GM19463 (cell line): Measurements from ENCODE around the gene LRRN2.

ENCODE experiments used
- ATAC-seq: cut with Tn5 transposase; IDR thresholded peaks from one replicate; pipeline ENCODE4 v1.9.1; 2021; ENCODE audit warnings: mild to moderate bottlenecking, moderate library complexity; ENCODE audit not compliant: unreplicated experiment

The LRRN2 gene

DNA sequence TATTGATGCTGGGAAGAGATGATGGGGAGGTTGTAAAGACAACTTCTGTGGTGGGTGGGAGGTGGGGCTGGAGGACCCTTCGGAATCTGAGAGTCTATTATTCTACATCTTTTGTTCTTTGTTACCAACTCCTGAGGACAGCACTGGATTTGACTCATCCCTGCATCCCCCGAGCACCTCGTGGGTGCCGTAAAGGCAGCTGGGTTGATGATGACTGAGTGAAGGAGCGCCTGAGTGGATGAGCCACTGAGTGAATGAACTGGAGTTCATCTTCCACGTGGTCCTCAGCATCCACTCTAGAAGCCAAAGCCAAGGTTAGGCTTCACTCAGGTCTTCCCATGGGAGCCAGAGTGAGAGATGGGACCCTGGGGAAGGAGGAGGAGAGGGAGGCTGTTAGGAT, 77.6 kb downstream of the LRRN2 start:
- ATAC-seq = no peak

DNA sequence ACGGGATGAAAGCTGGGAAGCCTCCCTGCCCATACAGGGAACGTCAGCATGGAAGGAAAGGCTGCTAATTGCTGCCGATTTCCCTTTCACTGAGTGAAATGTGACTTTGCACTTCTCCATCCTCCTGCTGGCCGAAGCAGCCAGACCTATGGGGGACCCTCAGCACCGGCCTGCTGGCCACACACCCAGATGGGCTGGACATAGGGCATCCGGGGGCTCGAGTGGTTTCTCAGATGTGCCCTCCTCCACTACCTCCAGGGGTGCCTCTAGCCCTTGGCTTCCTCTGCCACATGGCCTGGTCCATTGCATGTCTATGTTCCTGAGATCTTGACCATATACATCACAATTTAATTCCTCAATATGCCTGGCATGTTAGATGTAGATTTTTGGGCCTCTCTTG, 79.7 kb downstream of the LRRN2 start:
- no peak for ATAC-seq

DNA sequence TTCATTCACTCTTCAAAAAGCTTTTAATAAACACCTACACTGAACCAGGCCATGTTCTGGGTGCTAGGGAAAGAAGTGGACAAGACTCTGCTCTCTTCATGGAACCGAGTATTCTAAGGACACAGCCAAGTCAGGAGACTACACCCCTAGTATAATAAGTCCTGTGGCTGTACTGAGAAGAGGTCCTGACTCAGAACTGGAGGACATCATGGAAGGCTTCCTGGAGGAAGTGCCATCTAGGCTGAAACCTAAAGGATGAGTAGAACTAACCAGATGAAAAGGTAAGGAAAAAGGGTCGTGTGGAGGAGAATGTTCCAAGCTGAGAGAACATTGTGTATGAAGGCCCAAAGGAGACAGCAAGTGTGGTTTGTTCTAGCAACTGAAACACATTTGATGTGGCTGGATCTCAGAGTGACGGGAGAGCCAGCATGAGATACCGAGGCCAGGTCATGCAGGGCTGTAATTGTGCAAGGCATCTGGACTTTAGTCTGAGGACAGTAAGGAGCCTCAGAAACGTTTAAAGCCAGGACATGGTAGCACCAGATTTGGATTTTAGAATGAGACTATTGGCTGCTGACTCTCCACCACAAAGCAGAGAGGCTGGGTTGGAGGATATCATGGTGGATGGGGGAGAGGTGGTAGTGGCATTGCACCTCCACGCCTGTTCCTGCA, 82.5 kb downstream of the LRRN2 start:
- no peak for ATAC-seq

DNA sequence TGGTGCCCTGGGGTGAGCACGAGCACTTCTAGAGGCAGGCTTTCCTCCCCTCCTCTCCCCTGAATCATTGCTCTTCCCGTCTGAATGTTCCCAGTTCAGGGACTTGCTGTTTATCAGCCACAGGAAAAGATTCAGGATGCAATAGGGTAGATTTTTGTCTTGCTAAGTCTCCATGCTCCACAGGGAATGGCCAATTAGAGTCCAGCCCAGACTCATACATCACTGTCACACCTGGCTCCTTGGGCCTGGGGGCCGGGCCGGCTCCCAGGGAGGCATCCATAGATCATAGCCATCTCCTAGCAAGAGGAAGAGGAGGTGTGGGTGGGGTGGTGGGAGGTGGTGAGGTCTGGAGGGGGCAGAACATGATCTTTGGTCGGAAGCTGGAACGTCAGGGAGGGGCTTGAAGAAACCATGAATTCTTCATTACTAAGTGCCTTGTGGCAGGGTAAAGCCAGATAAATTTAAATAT, 83.4 kb downstream of the LRRN2 start:
- ATAC-seq = no peak

DNA sequence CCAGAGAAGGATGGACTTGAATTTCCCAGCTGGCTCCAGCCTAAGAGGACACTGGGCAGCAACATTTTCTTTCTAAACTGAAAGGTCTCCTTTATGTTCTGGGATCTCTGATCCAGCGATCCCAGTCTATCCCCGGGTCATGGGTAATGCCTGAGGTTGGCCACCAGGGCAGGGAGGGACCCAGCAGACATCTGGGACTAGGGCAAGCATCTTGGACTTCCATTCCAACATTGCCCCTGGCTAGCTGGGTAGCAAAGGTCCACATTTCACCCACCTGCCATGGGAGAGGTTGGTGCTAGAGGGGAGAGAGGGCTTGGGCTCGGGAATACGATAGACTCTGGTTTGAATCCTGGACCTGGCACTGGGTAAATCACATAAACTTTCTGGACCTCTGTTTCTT, 84.6 kb downstream of the LRRN2 start:
- ATAC-seq = no peak

DNA sequence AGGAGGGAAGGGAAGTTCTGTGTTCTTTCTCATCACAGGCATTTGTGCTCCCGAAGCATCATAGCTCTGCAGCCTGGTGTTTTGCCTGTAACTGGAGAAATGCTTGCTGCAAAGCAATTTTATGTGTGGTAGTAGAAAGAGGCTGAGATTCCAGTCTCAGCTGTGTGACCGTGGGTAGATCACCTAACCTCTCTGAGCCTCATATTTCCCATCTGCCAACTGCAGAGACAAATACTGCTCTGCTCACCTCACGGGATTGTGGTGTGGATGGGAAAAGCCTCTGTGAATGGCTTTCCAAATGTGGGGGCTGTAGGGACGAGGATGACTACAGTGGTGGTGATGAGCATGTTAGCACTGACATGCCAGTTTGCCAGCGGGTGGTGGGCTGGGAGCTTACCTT, 85.3 kb downstream of the LRRN2 start:
- ATAC-seq = no peak

DNA sequence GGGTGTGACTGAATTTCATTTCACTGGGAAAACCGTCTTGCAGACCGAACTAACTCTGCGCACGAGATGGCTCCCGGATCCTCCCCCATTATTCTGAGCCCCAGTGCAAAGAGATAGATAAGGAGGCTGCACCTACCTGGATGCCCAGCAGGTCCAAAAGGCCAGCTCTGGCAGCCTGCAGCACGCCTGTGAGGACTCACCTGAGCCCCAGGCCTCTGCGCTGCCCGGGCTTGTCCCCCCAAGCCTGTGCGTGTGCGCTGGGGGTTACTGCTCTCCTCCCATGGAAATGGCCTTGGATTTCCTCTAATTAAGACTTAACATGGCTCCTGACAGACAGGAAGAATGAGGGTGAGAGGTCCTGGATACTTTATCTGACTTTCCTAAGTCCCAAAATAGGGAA, 85.9 kb downstream of the LRRN2 start:
- ATAC-seq = no peak

DNA sequence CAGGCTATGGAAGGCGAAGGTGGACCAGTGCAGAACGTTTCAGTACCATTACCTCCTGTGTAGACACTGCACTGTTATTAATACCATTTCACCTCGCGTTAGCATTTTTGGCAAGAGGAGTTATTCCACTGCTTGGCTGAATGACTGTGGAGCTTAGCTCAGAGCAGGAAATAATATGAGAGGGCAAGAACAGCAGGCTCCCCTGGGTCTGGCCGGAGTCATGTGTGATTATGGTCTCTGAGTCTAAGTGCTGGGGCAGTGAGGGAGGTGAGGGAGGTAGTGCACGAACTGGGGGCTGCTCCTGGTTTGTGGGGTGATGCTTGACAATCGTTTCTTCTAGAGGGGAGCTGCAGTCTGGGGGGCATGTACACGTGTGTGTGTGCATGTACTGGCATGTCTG, 86.4 kb downstream of the LRRN2 start:
- no peak for ATAC-seq

DNA sequence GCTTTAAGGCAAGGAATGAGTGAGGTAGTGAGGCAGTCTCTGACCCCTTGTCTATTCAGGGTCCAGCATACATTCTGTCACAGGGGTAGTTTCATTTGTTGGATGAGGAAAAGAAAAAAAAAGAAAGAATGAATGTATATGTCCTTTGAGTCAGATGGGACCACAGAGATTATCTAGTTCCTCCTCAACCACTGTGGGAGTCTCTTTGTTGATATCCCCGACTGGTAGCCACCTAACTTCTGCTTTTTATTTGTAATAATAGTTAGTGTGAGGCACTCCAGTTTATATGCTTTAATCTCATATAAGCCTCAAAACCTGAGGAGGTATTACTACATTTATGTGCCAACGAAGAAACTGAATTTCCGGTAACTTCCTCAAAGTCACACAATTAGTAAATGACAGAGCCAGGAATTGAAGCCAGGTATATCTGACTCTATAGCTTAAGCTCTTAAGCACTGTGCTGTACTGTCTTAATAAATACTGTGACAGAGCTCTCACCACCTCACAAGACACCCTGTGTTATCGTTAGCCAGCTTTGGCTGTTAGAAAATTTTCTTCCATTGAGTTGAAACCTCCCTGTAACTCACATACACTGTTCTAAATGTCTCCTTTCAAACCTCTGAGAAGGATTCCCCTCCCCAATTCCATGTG, 87.1 kb downstream of the LRRN2 start:
- ATAC-seq = no peak

DNA sequence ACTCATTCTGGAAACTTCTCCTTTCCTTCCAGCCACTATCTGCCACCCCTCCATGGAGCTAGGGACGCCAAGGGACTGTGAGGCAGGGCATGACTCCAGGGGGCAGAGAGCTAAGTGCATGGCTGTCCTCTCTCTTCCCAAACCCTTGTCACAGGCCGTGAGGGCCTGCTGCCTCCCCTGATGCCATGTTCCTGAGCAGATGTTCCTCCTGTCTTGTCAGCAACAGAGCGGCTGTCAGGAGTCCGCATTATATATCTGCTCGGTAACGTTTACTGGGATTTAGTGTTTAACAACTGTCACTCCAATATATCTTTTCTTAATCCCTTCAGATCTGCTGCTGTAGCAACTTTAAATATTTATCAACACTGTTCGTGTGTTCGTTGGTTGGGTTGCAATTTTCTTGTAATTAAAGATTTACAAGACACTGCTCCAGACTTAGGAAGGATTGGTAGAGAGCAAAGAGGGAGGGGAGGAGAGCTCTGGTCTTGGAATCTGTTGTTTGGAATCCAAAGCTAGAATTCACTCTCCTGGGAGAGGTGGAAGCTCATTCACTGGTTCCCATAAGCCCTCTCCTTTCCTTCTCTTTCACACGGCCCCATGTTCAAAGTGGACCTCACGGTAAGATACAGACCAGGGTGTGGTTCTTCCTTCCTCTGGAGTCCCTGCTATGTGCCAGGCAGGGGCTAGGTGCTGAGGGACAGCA, 93.1 kb downstream of the LRRN2 start:
- no peak for ATAC-seq

DNA sequence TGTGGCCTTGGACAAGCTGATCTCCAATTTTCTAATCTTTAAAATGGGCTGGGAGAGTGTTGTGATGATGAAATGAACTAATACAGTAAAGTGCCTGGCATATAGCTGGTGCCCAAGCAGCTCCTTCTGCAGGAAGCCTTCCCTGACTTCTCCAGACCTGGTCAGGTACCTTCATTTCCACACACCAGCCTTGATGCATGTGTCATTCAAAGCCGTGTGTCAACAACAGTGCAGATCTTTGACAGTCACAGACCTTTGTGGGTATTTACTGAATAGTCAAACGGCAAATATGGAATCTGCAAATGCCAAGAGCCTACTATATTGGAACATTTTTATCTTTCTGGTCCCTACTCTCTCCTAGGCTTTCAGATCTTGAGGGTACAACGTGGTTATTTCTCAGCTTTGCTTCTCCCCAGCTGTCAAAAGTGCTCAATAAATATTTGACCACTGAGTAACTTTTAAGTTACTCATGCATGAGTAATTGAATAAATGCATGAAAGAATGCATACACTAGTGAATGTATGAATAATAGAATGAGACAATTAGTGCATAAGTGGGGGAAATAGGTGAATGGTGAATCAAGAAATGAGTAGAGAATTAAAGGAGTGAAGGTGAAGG, 94.0 kb downstream of the LRRN2 start:
- no peak for ATAC-seq

DNA sequence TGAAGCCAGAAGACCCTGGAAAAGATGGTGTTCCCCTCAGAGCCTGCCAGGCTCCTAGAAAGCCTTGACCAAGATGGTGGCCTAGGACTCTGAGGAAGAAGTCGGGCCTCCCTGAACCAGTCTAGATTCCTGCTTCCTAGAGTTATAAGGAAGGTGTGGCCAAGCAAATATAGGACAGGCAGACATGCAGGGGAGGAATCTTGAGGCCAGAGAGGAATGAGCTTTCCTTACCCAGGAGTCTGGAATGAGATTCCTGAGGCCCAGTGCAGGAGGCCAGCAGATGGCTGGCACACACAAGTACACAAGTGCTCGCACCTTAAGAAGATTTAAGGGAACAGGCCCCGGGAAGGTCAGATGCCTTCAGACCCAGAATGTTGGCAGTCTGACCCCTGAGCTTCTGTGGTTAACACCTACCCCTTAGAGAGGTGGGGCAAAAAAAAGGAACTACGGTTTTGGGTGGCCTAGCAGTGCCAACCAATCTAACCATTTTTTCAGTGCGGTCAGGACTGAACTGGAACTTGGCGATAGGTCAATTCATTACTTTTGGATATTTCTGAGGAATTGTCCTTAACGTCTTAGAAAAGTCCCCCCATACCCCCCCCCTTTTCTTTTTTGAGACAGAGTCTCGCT, 96.0 kb downstream of the LRRN2 start:
- ATAC-seq = no peak

DNA sequence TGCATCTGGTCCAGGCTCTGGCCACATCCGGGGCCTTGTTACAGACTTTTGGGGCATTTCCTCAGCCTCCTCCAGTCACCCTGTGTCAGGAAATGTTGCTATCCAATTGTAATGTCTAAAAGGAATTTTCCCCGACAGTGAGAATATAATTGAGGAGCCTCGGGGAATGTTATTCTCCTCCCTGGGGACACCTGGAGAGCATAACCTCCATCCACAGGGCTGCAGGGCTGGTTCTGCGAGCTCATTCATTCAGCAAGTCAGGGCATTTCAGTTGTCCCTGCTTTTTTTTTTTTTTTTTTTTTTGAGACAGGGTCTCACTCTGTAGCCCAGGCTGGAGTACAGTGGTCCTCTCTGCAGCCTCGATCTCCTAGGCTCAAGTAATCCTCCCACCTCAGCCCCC, 96.7 kb downstream of the LRRN2 start:
- ATAC-seq = no peak

DNA sequence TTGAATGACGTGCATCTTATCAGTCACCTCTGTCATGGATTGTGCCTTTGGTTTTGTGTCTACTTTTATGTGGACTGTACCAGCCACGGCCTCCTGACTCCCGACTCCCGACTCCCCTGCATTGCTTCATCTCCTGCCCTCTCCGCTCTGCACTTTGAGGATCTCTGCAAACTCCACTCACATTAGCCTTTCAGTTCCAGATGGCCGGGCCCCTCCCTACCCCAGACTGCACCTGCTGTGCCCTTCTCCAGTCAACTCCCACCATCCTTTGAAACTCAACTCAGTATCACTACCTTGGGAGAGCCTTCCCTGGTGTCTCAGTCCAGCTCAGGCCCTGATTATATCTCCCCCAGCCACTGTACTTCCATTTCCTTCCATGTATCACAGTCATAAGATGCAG, 97.9 kb downstream of the LRRN2 start:
- no peak for ATAC-seq

DNA sequence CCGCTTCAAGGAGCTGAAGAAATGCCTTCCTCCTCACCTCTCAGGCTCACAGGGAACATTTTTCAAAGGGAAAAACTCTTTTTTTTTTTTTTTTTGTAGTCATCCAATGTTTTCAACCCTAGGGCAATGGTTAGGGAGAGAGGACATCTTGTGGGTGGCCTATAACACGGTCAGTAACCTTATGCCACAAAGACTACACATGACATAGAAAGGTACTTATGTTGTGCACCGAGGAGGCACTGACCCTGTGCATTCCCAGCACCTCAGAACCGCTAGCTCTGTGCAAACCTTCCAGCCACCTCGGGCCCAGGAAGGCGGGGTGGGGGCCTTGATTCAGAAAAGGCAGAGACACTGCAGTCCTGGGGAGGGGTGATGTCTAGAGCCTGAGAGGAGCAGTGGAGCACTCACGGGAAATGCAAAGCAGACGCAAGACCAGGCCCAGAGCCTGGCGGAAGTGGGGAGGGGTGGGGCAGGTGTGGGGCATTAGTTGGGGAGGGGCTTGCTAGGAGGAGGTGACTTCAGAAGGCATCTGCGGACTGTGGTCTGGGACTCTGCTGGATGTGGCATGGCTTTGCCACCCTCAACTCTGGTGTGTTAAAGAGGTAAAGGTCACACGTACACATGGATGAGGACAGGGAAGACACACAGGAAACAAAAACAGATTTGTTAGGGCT, 100.7 kb downstream of the LRRN2 start:
- no peak for ATAC-seq

DNA sequence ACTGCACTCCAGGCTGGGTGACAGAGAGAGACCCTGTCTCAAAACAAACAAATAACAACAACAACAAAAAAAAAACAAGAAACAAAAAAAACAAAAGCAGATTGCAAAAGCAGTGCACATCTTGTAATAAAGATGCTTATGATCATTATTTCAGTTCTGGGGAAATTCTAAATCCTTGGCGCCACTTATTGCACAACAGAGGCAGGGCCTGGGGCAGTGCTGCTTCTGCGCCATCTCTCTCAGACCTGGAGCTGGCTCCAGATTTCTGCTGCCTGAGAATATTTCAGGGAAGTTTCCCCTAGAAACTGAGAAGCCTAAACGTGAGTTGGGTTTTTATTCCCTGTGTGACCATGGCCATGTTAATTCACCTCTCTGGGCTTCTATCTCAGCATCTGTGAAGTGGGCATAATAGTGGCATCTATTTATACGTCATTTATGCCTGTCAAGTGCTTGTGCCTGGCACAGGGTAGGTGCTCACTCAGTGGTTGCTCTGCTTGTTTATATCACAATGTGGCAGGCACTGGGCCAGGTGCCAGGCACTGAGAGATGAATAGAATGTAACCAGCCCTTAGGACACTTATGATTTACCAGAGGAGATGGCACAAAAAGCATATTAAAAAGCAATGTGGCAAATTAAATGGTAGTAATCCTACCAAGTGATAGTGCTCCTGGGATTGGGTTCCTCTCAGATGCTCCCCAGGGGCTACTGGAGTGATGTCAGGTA, 101.5 kb downstream of the LRRN2 start:
- ATAC-seq = no peak

DNA sequence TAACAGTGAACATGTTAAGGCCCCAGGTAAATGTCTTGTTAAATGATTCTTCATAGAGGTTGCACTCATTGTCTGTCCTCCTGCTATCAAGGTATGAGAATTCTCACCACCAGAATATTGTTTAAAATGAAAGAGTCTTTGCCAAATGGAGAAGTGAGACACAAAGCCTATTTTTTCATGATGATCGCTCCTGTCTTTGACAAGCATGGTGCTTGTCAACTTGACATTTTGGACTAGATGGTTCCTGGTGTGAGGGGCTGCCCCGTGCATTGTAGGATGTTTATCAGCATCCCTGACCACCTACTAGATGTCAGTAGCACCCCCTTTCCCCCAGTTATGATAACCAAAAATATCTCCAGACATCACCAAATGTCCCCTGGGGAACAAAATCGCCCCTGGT, 103.8 kb downstream of the LRRN2 start:
- no peak for ATAC-seq

DNA sequence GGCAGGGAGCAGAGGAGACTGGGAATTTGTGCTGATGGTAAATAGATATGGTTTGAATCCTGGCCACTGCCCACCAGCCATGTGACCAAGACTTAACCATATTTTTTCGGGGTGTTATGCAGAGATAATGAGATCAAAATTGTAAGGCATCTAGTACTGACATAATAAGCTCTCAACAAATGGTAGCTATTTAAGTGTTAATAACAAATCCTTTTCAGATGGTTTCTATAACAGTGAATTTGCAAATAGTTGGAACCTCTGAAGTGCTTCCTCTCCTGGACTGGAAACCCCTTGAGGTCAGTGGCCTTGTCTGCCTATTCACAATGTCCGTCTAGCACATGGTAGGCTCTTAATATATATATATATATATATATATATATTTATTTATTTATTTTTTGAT, 104.7 kb downstream of the LRRN2 start:
- no peak for ATAC-seq

DNA sequence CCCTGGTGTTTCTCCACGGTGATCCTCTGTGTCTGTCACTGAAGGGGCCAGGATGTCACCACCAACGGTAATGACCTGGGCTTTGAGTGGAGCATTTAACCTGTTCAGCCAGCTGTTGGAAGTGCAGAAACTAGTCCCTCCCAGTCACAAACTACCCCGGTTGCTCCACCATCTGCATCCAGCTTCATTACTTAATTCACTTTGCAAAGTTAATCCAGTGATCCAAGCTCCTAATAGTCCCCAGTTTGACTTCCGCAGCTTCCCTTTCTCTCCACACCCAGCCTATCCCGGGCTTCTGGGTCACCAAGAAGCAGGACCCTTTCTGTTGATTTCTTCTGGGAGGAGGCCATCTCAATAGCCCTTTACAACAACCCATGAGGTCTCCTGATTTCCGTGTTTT, 105.9 kb downstream of the LRRN2 start:
- no peak for ATAC-seq
